ENCODE data around the gene LYRM7.
"Not testable (repeated sequence)": the region's sequence is repeated elsewhere in the genome, so short reads cannot be mapped to it uniquely, and the experiment has no call there.

LYRM7 gene

DNA sequence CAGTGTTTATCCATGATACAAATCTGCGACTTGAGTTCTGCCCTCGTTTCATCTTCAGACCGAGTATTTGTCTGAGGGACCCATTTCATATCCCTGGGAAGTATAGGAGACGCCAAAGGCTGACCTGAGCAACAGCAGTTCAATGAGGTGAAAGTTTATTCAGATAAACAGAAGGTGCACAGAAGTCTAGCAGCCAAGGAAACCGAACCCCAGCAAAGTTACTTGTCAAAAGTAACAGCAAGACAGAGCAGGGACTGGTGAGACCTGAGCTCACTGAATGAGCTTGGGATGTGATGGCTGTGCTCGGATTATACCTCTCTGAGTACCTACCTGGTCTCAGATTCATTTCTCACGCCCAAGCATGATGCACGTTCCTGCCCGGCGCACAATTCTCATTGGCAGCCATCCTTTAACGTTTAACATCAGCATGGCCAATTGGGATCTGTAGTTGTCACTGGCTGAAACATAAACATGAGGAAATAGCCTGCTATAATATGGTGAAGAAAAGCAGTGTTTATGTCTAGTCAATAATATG, 599 bp downstream of the LYRM7 start:
- DNase-seq (ENCODE audit: low spot score) = no peak
- TF ChIP-seq, protein P1, sequence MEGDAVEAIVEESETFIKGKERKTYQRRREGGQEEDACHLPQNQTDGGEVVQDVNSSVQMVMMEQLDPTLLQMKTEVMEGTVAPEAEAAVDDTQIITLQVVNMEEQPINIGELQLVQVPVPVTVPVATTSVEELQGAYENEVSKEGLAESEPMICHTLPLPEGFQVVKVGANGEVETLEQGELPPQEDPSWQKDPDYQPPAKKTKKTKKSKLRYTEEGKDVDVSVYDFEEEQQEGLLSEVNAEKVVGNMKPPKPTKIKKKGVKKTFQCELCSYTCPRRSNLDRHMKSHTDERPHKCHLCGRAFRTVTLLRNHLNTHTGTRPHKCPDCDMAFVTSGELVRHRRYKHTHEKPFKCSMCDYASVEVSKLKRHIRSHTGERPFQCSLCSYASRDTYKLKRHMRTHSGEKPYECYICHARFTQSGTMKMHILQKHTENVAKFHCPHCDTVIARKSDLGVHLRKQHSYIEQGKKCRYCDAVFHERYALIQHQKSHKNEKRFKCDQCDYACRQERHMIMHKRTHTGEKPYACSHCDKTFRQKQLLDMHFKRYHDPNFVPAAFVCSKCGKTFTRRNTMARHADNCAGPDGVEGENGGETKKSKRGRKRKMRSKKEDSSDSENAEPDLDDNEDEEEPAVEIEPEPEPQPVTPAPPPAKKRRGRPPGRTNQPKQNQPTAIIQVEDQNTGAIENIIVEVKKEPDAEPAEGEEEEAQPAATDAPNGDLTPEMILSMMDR (IDR thresholded peaks at IDR 0.05; ENCODE audit: borderline replicate concordance, control extremely low read depth, extremely low read depth, insufficient read depth, missing control alignments) = no peak
- in situ Hi-C loops (cut with MboI; ENCODE audit: low sequenced_read_pairs, unreplicated experiment) = loop anchor here (25.0 kb wide), 1 partner anchor 216 kb away; no protein-coding TSS in a partner anchor

DNA sequence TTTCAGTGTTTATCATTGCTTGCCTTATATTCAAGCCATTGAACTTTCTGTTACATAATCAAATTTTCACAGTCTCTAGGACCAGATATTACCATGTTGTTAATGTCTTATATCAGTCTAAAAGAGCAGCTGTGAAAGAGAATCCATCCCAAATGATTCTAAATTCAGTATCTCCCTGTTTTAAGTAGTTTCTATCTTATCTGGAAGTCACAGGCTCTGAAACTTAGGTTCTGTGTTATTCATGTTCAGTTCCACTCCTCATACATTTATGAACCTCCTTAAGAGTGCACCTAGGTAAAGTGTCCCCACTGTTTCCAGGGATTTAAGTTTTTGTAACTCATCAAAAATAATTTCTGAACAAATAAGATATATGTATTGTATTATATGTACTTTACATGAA, 9.7 kb downstream of the LYRM7 start:
- DNase-seq (ENCODE audit: low spot score) = no peak
- in situ Hi-C loops (cut with MboI; ENCODE audit: low sequenced_read_pairs, unreplicated experiment) = no loop called here
- TF ChIP-seq, protein P1 (IDR thresholded peaks at IDR 0.05; ENCODE audit: borderline replicate concordance, control extremely low read depth, extremely low read depth, insufficient read depth, missing control alignments) = no peak

DNA sequence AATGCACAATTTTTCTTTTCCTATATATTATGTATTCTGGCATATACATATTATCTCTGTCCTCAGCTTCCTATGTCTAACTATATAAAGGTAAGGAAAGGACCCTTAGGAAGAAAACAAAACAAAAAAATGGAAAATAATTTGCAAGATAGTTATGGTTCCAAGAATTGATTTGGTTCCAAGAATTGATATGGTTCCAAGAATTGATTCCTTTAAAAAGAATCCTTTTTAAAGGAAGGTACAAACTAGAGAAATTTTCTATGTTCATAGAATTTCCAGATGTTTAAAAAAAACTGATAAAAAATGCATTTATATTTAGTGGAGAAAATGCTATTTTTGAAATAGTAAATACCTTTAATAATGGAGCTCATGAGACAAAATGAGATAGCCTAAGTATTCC, 12.1 kb downstream of the LYRM7 start:
- in situ Hi-C loops (cut with MboI; ENCODE audit: low sequenced_read_pairs, unreplicated experiment) = no loop called here
- DNase-seq (ENCODE audit: low spot score) = no peak
- TF ChIP-seq, protein P1 (IDR thresholded peaks at IDR 0.05; ENCODE audit: borderline replicate concordance, control extremely low read depth, extremely low read depth, insufficient read depth, missing control alignments) = no peak

DNA sequence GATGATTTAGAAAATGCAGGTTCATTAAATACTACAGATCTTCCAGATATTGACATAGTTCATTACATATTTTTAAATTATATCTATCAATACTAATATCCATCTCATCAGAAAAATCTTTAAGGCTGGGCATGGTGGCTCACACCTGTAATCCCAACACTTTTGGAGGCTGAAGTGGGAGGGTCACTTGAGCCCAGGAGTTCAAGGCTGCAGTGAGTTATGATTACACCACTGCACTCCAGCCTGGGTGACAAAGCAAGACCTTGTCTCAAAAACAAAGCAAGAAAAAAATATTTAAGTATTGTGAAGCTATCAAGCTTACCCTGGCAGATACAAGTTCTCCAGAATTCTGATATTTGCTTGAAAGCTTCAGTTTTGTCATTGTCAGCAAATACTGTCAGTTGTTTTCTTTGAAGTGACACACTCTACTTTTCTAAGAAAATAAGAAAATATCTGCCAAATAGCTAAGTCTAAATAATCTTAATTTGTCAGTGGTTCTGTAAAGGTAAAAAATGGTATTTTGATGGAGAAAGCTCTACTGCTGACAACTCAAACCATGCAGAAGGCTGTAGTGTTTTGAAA, 14.9 kb downstream of the LYRM7 start:
- TF ChIP-seq, protein P1 (IDR thresholded peaks at IDR 0.05; ENCODE audit: borderline replicate concordance, control extremely low read depth, extremely low read depth, insufficient read depth, missing control alignments) = no peak
- in situ Hi-C loops (cut with MboI; ENCODE audit: low sequenced_read_pairs, unreplicated experiment) = no loop called here
- DNase-seq (ENCODE audit: low spot score) = no peak

DNA sequence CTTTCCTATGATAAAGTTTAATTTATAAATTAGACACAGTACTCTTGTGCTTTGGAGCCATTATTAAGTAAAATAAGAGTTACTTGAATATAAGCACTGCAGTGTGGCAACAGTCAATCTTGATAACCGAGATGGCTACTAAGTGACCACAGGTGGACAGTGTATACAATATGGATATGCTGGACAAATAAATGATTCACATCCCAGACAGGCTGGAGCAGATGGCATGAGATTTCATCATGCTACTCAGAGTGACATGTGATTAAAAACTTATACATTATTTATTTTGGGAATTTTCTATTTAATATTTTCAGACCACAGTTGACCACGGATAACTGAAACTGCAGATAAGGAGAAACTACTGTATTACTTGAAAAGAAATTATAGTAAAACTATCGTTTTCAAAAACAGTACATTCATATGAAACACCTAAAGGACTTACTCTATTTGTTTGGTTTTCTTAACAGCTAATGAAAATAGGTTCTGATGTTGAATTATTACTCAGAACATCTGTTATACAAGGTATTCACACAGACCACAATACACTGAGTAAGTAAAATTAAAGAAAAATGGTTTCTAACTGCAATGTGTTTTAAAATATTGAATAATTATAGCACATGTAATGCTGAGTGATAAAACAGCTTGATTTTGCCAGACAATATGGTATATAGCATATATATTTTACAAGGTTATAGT, 16.0 kb downstream of the LYRM7 start:
- in situ Hi-C loops (cut with MboI; ENCODE audit: low sequenced_read_pairs, unreplicated experiment) = no loop called here
- DNase-seq (ENCODE audit: low spot score) = no peak
- TF ChIP-seq, protein P1 (IDR thresholded peaks at IDR 0.05; ENCODE audit: borderline replicate concordance, control extremely low read depth, extremely low read depth, insufficient read depth, missing control alignments) = no peak

DNA sequence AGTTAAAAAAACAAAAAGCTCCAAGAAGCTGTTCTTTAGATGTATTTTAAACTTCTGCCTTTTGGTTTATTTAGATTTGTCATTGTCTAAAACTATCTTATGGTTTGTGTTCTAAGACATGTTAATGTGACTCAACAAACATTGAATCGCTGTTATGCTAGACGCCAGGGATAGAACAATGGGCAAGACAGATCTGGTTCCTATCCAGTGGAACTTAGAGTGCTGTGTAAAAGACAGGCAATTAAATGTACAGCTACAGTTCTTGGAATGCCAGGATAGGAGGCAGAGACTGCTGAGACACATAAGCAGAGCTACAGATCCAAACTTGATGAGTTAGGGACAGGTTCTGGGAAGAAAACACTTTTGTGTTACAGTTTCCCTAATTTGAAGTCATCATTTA, 22.4 kb downstream of the LYRM7 start:
- in situ Hi-C loops (cut with MboI; ENCODE audit: low sequenced_read_pairs, unreplicated experiment) = no loop called here
- no peak for DNase-seq (ENCODE audit: low spot score)
- TF ChIP-seq, protein P1 (IDR thresholded peaks at IDR 0.05; ENCODE audit: borderline replicate concordance, control extremely low read depth, extremely low read depth, insufficient read depth, missing control alignments) = no peak

DNA sequence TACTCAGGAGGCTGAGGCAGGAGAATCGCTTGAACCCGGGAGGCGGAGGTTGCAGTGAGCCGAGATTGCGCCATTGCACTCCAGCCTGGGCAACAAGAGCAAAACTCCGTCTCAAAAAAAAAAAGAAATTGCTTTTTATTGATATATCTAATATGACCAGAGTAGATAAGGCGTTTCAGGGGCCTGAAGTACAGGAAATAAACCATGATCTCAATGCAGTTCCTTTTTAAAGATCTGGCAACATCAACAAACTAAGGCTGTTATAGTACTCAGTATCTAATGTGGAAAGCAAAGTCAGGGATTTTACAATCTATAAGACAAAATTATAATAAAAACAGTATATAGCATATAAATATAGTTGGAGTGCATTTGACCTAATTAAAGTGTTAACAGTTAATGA, 23.2 kb downstream of the LYRM7 start:
- DNase-seq (ENCODE audit: low spot score); in situ Hi-C loops (cut with MboI; ENCODE audit: low sequenced_read_pairs, unreplicated experiment): not testable (repeated sequence)
